ENCODE results near the gene TOR2A.
A peak's percentile ranks its signal among the peaks of the same experiment; 100 is the strongest.

- TF ChIP-seq, protein P1, sequence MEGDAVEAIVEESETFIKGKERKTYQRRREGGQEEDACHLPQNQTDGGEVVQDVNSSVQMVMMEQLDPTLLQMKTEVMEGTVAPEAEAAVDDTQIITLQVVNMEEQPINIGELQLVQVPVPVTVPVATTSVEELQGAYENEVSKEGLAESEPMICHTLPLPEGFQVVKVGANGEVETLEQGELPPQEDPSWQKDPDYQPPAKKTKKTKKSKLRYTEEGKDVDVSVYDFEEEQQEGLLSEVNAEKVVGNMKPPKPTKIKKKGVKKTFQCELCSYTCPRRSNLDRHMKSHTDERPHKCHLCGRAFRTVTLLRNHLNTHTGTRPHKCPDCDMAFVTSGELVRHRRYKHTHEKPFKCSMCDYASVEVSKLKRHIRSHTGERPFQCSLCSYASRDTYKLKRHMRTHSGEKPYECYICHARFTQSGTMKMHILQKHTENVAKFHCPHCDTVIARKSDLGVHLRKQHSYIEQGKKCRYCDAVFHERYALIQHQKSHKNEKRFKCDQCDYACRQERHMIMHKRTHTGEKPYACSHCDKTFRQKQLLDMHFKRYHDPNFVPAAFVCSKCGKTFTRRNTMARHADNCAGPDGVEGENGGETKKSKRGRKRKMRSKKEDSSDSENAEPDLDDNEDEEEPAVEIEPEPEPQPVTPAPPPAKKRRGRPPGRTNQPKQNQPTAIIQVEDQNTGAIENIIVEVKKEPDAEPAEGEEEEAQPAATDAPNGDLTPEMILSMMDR (IDR thresholded peaks at IDR 0.05 in 8 of 11, conservative IDR thresholded peaks at IDR 0.05 in 3 of 11): peak in 3 of 11 experiments; percentile 0 to 22 (median 3)
- TF ChIP-seq POLR2A (IDR thresholded peaks at IDR 0.05) (no peak), POLR2AphosphoS5 (IDR thresholded peaks at IDR 0.05) (no peak)
Measured at GRCh38 chr9:127771570-127772189, 36.6 kb upstream of the TOR2A start.

All from spleen (tissue), 7 donors.